Measurements from ENCODE around the gene LINGO3.
"Not testable (repeated sequence)": the region's sequence is repeated elsewhere in the genome, so short reads cannot be mapped to it uniquely, and the experiment has no call there.

The LINGO3 gene, protein sequence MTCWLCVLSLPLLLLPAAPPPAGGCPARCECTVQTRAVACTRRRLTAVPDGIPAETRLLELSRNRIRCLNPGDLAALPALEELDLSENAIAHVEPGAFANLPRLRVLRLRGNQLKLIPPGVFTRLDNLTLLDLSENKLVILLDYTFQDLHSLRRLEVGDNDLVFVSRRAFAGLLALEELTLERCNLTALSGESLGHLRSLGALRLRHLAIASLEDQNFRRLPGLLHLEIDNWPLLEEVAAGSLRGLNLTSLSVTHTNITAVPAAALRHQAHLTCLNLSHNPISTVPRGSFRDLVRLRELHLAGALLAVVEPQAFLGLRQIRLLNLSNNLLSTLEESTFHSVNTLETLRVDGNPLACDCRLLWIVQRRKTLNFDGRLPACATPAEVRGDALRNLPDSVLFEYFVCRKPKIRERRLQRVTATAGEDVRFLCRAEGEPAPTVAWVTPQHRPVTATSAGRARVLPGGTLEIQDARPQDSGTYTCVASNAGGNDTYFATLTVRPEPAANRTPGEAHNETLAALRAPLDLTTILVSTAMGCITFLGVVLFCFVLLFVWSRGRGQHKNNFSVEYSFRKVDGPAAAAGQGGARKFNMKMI

DNA sequence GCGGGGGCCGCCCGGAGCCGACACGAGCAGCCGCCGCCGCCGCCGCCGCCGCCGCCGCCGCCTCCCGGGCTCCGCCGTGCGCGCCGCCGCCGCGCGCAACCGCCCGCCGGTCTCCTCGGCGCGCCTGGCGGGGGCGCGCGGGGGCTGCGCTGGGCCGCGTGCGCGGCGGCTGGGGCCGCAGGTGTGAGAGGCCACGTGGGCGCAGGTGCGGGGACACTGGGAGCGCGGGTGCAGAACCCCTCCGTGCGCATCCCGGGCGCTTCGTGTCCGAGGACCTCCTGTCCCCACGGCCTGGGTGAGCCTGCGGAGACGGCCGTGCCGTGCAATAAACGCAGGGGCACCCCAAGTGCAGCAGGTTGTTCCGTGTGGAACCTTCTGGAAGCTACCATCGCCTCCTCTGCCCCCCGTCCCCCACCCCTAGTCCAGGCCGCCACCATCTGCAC lies at the start of gene LINGO3:
Gene LINGO3 (minus strand): TSS at position 41 of the 443 bp plus-strand sequence. CDS start 16,378 bp downstream, outside the sequence.
- DNase-seq (ENCODE audit: low read depth, low spot score), result no peak

DNA sequence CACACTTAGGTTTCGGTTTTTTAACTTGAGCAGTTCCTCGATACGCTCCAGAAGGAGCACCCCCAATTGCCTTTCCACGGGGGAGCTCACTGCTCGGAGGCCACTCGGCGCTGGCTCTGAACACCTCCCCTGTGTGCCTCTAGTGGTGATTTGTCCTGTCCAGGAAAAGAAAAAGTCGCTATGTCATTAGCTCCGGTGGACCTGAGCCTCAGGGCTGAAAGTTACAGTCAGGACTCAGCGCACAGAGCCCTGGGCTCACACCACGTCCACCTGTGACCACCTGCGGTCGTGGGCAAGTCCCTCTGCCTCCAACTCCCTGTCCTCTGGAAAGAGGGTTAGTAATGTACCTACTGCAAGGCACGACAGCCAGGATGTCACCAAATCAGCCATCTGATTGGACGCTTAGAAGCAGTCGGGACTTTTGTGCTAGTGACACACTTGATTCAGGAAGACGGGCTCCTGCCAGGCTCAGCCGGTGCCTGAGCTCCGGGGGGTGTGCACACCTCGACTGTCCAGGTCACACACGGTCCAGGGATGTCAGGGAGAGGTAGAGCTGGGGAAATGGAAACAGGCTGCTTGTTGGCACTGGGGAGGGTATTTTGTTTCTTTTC lies 48.2 kb upstream of the LINGO3 start:
- no peak for DNase-seq (ENCODE audit: low read depth, low spot score)

DNA sequence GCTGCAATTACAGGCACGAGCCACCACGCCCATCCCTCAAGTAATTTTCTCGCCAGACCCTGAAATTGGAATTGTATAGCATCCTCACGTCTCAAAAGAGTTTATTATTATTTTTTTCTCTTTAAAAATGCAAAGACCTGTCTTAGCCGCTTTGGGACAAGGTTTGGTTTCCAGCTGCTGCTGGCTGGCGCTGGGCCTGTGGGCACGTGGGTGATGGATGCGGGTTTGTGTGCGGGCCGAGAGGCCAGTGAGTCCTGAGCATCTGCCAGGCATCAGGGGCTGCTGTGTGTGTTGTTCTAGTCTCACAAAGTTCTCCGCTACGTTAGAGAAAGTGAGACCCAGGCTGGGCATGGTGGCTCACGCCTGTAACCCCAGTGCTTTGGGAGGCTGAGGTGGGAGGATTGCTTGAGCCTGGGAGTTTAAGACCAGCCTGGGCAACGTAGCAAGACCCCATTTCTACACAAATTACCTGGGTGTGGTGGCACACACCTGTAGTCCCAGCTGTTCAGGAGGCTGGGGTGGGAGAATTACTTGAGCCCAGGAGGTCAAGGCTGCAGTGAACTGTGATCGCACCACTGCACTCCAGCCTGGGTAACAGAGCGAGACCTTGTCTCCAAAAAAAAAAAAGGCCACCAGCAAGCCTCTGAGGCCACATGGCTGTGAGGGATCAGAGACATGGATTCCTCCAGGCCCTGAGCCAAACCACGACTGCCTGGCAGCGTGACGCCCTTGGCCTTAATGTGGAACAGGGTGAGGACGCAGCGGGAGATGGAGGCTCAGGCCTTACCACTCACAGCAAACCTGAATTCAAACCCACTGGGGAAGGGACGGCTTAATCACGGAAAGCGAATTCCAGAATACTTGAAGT lies 47.4 kb upstream of the LINGO3 start:
- no peak for DNase-seq (ENCODE audit: low read depth, low spot score)

DNA sequence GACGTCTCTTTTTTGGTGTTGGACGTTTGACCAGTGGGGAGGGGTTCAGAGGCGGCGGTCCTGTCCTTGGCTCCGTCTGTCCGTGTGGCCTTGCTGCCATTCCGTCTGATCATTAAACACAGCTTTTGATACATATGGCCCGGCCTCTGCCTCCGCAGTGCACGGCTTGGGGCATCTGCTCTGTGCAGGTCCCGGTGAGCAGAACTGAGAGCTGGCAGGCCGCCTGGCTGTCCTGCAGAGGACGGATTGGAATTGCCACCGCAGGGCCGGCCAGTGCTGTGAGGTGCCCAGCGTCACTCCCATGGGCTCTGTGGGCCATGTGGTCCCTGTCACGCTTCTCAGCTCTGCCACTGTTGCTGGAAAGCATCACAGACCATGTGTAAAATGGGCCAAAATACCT lies 46.7 kb upstream of the LINGO3 start:
- DNase-seq (ENCODE audit: low read depth, low spot score), result no peak

DNA sequence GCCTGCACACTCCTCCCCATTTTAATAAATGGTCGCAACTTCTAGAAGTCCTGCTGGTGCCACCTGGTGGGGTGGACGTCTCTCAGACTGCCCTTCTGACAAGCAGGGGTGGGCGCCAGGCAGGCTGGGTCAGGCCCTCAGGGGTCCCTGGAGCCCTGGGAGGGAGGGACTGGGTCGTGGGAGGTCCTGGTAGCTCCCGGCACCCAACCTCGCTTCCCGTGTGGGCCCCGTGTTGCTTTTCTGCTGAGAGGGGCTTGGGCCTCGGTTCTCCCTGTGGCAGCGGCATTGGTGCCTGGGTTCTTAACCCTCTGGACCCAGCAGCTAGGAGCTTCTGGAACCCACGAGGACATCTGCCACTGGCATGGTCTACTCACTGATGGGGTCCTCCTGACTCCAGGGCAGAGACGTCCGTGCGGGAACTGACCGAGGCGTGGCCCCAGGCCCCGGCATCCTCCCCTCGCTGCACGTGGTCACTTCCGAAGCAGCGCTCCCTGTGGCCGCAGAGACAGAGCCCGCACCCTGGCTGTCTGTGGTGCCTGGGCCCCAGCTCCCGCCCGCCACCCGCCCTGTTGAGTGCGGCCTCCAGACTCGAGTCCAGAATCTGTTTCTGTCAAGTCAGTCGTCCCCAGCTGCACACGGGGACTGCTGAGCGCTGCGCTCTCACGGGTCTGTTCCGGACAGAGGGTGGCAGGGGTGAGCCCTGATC lies 46.1 kb upstream of the LINGO3 start:
- no peak for DNase-seq (ENCODE audit: low read depth, low spot score)

DNA sequence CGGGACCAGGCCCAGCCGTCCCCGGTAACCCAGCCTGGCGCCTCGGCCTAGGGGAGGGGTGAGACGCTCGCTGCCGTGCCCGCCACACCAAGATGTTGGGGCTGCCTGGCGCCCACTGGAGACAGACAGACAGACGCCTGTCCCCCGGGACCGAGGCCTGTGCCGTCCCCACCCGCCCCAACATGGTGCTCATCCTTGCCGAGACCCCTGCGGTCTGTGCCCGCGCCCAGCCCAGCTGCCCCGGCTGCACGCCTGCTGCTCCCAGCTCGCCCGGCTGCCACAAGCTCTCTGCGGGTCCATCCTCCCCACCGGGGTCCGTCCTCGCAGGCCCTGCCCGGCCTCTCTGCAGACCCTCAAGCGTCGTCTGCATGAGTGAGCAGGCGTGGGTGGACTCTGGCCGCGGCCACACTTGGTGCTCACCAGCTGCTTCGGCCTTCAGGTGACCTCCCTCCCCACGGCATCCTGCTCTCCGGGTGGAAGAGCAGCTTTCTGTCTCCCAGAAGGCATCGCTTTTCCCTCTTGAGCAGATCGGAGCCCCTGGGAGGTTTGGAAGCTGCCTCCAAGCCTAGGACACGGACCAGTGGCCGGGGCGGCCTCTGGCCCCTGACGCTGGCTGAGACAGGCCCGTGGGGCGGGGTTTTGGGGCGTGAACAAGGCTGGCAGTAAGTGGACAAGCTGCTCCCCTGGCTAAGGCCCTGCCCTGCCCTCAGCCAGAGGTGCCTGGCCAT lies 45.4 kb upstream of the LINGO3 start:
- DNase-seq (ENCODE audit: low read depth, low spot score), result no peak

- no peak for DNase-seq (ENCODE audit: low read depth, low spot score)
These were observed 44.2 kb upstream of the LINGO3 start for GRCh38 chr19:2352121-2352520.

GRCh38 chr19:2351591-2351990 lies 43.6 kb upstream of the LINGO3 start:
- no peak for DNase-seq (ENCODE audit: low read depth, low spot score)

GRCh38 chr19:2350656-2351055 lies 42.7 kb upstream of the LINGO3 start:
- no peak for DNase-seq (ENCODE audit: low read depth, low spot score)

DNA sequence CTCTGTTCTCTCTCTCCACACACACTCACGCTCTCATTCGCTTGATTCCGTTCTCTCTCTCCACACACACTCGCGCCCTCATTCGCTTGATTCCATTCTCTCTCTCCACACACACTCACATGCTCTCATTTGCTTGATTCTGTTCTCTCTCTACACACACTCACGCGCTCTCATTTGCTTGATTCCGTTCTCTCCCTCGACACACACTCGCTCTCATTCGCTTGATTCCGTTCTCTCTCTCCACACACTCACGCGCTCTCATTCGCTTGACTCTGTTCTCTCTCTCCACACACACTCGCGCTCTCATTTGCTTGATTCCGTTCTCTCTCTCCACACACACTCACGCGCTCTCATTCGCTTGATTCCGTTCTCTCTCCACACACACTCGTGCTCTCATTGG lies 41.9 kb upstream of the LINGO3 start:
- not testable (repeated sequence) for DNase-seq (ENCODE audit: low read depth, low spot score)

DNA sequence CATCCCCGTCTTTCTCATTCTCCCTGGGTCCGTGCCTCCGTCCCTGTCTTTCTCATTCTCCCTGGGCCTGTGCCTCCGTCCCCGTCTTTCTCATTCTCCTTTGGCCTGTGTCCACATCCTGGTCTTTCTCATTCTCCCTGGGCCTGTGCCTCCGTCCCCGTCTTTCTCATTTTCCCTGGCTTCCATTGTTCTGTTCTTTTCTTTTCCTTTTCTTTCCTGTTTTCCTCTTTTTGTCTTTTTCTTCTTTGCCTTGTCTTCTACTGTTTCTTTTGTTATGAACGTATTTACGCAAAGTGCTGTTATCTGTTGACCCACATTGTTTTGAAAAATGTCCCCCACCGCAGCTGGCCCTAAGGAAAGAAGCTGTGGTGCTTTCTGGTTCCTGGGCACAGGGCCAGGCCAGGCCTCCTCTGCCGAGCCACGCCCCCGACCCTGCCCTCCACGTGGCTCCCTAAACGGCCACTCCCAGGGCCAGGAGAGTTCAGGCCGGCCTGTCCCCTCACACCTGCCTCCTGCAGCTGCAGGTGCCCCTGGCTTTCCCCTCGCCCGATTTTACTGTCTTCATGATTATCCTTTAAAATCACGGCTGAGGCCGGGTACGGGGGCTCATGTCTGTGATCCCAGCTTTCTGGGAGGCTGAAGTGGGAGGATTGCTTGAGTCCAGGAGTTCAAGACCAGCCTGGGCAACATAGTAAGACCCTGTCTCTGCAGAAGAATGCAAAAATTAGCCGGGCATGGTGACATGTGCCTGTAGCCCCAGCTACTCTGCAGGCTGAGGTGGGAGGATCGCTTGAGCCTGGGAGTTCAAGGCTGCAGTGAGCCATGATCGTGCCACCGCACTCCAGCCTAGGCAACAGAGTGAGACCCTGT lies 38.1 kb upstream of the LINGO3 start:
- DNase-seq (ENCODE audit: low read depth, low spot score), result no peak

GRCh38 chr19:2345076-2345475 lies 37.1 kb upstream of the LINGO3 start:
- DNase-seq (ENCODE audit: low read depth, low spot score), result no peak

GRCh38 chr19:2344381-2344870 lies 36.5 kb upstream of the LINGO3 start:
- no peak for DNase-seq (ENCODE audit: low read depth, low spot score)

GRCh38 chr19:2343289-2343982 lies 35.5 kb upstream of the LINGO3 start:
- DNase-seq (ENCODE audit: low read depth, low spot score), result no peak

- no peak for DNase-seq (ENCODE audit: low read depth, low spot score)
These were observed 34.8 kb upstream of the LINGO3 start for GRCh38 chr19:2342656-2343288.

DNA sequence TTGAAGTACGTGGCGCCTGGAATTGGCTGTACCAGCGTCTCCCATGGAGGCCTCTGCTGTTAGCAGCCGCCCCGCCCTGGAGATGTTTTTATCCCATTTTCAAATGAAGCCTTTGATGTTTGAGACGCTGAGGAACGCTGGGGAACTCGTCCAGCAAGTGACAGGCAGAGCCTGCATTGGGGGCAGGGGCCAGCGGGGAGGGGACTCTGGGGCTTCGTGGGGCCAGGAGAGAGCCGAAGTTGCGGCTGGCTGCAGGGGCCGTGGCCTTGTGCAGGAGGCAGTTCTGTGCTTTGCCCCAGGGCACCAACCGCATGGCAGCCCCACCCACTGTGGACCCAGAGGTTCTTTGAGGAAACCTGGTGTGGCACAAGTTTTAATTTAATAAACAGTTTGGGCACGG lies 34.0 kb upstream of the LINGO3 start:
- peak; percentile 75 for DNase-seq (ENCODE audit: low read depth, low spot score)

DNA sequence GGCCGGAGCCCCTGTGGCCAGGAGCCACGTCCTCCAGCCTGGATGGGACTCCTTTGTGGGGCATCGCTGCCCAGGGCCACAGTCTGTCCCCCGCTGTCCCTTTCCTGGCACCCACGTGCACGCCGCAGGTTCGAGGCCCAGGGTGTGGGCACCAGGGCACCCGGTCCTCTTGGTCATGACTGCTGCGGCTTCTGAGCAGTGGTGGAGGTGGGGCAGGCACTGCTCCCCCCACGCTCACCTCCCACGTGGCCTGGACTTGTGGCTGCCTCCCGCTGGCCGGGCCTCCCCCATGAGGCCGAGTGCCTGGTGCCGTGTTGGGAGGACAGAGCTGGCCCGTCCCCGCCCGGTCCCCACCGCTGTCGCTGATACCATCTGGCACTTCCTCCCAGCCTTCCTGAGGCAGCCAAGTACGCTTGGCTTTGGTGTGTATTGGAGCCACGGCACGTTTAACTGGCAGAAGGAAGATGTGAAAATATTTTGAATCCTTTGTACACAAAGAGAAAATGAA lies 33.3 kb upstream of the LINGO3 start:
- no peak for DNase-seq (ENCODE audit: low read depth, low spot score)
